Subcutaneous abdominal adipose tissue (tissue), 5 donors: ENCODE data around the gene CCDC149.

Experiments
- H3K27ac ChIP-seq: one replicate; pipeline ENCODE4 v1.7.0; 2013; ENCODE audit warnings: low read depth, mild to moderate bottlenecking, inconsistent platforms, low read length, moderate library complexity
- H3K27me3 ChIP-seq, 5 donors: one replicate each; pipeline ENCODE4 v1.7.0; 2013; ENCODE audit warnings: low read length in 5 of 5, inconsistent platforms in 1 of 5; ENCODE audit not compliant: control insufficient read depth in 5 of 5, insufficient read depth in 4 of 5
- H3K36me3 ChIP-seq, 5 donors: one replicate each; pipeline ENCODE4 v1.7.0; 2013; ENCODE audit warnings: low read length in 5 of 5; ENCODE audit not compliant: control insufficient read depth in 5 of 5, insufficient read depth in 5 of 5
- H3K4me1 ChIP-seq, 5 donors: one replicate each; pipeline ENCODE4 v1.7.0; 2013; ENCODE audit warnings: low read length in 5 of 5, mild to moderate bottlenecking in 3 of 5, moderate library complexity in 1 of 5; ENCODE audit not compliant: control insufficient read depth in 5 of 5, insufficient read depth in 5 of 5
- H3K4me3 ChIP-seq, 5 donors: one replicate each; pipeline ENCODE4 v1.7.0; 2013; ENCODE audit warnings: low read length in 5 of 5, low read depth in 1 of 5
- H3K9ac ChIP-seq, 5 donors: one replicate each; pipeline ENCODE4 v1.7.0; 2013; ENCODE audit warnings: low read length in 5 of 5, mild to moderate bottlenecking in 4 of 5, moderate library complexity in 3 of 5
- H3K9me3 ChIP-seq, 5 donors: one replicate each; pipeline ENCODE4 v1.7.0; 2013; ENCODE audit warnings: low read length in 5 of 5; ENCODE audit not compliant: control insufficient read depth in 5 of 5
- donor health status: healthy.
- donor health status: healthy.
- donor health status: healthy.
- donor health status: healthy.
- donor health status: healthy.

Gene CCDC149

GRCh38 chr4:24885342-24885741, 27.5 kb downstream of the CCDC149 start:
- Histone ChIP-seq H3K4me1 (no peaks in the 10 kb centered on the region), H3K4me3 (no peak overlapping the region), H3K27me3 (no peaks in the 10 kb centered on the region), H3K9ac (no peak overlapping the region), H3K9me3 (no peaks in the 10 kb centered on the region), H3K27ac (no peak overlapping the region), H3K36me3 (peaks cover 0 to 3% (median 2%) of the 10 kb centered on the region in 5 donors)

- no peak overlapping the region for H3K9ac ChIP-seq
- peaks cover 0 to 3% (median 2%) of the 10 kb centered on the region in 5 donors for H3K36me3 ChIP-seq
- H3K27ac ChIP-seq = no peak overlapping the region
- H3K9me3 ChIP-seq = no peaks in the 10 kb centered on the region
- H3K4me1 ChIP-seq = no peaks in the 10 kb centered on the region
- H3K27me3 ChIP-seq = no peaks in the 10 kb centered on the region
- no peak overlapping the region for H3K4me3 ChIP-seq
Observed at GRCh38 chr4:24884902-24885301, 27.9 kb downstream of the CCDC149 start.

- no peak overlapping the region for H3K27ac ChIP-seq
- no peak overlapping the region for H3K4me3 ChIP-seq
- no peaks in the 10 kb centered on the region for H3K9me3 ChIP-seq
Observed at GRCh38 chr4:24881508-24882196, 31.2 kb downstream of the CCDC149 start.

GRCh38 chr4:24880186-24880585, 32.7 kb downstream of the CCDC149 start:
- no peak overlapping the region for H3K4me3 ChIP-seq
- no peak overlapping the region for H3K27ac ChIP-seq
- peaks cover 0 to 9% (median 5%) of the 10 kb centered on the region in 5 donors for H3K36me3 ChIP-seq

More at GRCh38 chr4:24881508-24882196, 31.2 kb downstream of the CCDC149 start:
- Histone ChIP-seq H3K4me1 (peaks cover 0 to 9% (median 7%) of the 10 kb centered on the region in 5 donors), H3K9ac (no peak overlapping the region), H3K36me3 (peaks cover 0 to 3% (median 2%) of the 10 kb centered on the region in 5 donors), H3K27me3 (no peaks in the 10 kb centered on the region)

GRCh38 chr4:24878636-24879016, 34.2 kb downstream of the CCDC149 start:
- Histone ChIP-seq H3K36me3 (peaks cover 3 to 7% (median 4%) of the 10 kb centered on the region in 5 donors), H3K9ac (no peak overlapping the region), H3K27ac (no peak overlapping the region), H3K9me3 (no peaks in the 10 kb centered on the region), H3K4me3 (no peak overlapping the region), H3K4me1 (peaks cover 0 to 9% (median 7%) of the 10 kb centered on the region in 5 donors), H3K27me3 (no peaks in the 10 kb centered on the region)

More at GRCh38 chr4:24880186-24880585, 32.7 kb downstream of the CCDC149 start:
- Histone ChIP-seq H3K9ac (no peak overlapping the region), H3K27me3 (no peaks in the 10 kb centered on the region), H3K9me3 (no peaks in the 10 kb centered on the region), H3K4me1 (peaks cover 0 to 9% (median 7%) of the 10 kb centered on the region in 5 donors)

- H3K36me3 ChIP-seq = peaks cover 3 to 12% (median 8%) of the 10 kb centered on the region in 5 donors
- peak overlapping the region in 1 of 5 donors; percentile 10 for H3K9ac ChIP-seq
- H3K9me3 ChIP-seq = no peaks in the 10 kb centered on the region
- H3K27ac ChIP-seq = no peak overlapping the region
- H3K4me3 ChIP-seq = no peak overlapping the region
- no peaks in the 10 kb centered on the region for H3K27me3 ChIP-seq
- peaks cover 0 to 9% (median 7%) of the 10 kb centered on the region in 5 donors for H3K4me1 ChIP-seq
Observed at GRCh38 chr4:24877868-24878635, 34.8 kb downstream of the CCDC149 start.

GRCh38 chr4:24876431-24876830, 36.4 kb downstream of the CCDC149 start:
- Histone ChIP-seq H3K4me1 (peaks cover 0 to 9% (median 7%) of the 10 kb centered on the region in 5 donors), H3K27me3 (no peaks in the 10 kb centered on the region), H3K36me3 (peaks cover 8 to 23% (median 19%) of the 10 kb centered on the region in 5 donors), H3K9ac (no peak overlapping the region), H3K4me3 (no peak overlapping the region), H3K27ac (no peak overlapping the region), H3K9me3 (no peaks in the 10 kb centered on the region)

GRCh38 chr4:24872720-24873119, 40.1 kb downstream of the CCDC149 start:
- Histone ChIP-seq H3K27ac (no peak overlapping the region), H3K36me3 (peaks cover 8 to 48% (median 38%) of the 10 kb centered on the region in 5 donors), H3K27me3 (no peaks in the 10 kb centered on the region), H3K4me3 (no peak overlapping the region), H3K9ac (no peak overlapping the region), H3K9me3 (no peaks in the 10 kb centered on the region), H3K4me1 (no peaks in the 10 kb centered on the region)

GRCh38 chr4:24871210-24871609, 41.6 kb downstream of the CCDC149 start:
- Histone ChIP-seq H3K4me3 (no peak overlapping the region), H3K4me1 (no peaks in the 10 kb centered on the region), H3K9ac (no peak overlapping the region), H3K9me3 (no peaks in the 10 kb centered on the region), H3K27me3 (no peaks in the 10 kb centered on the region), H3K27ac (no peak overlapping the region), H3K36me3 (peaks cover 17 to 55% (median 39%) of the 10 kb centered on the region in 5 donors)

- Histone ChIP-seq H3K9ac (no peak overlapping the region), H3K9me3 (peaks cover 5 to 19% (median 18%) of the 10 kb centered on the region in 5 donors), H3K4me1 (no peaks in the 10 kb centered on the region), H3K36me3 (peaks cover 22 to 48% (median 29%) of the 10 kb centered on the region in 5 donors), H3K27ac (no peak overlapping the region), H3K4me3 (no peak overlapping the region), H3K27me3 (no peaks in the 10 kb centered on the region)
Observed at GRCh38 chr4:24867766-24868296, 45.0 kb downstream of the CCDC149 start.
